Suprapubic skin (tissue), 4 donors: ENCODE measurements around the gene CMYA5. TPM values are rescaled to one million over a fixed set of nuclear protein-coding genes. Genes with fewer than 3 reads are reported as not detected.

Source experiments
- DNase-seq, 2 donors: peaks; one replicate each; pipeline ENCODE4 v3.0.0-alpha.2; 2019; ENCODE audit warnings: low spot score in 2 of 2
- H3K27ac ChIP-seq: fragments of 200-600 bp; sonication (generic); one replicate; pipeline ENCODE4 v1.5.1; 2019
- H3K27me3 ChIP-seq: fragments of 200-600 bp; sonication (generic); one replicate; pipeline ENCODE4 v1.5.1; 2019
- H3K36me3 ChIP-seq: fragments of 200-600 bp; sonication (generic); one replicate; pipeline ENCODE4 v1.5.1; 2019
- H3K4me1 ChIP-seq: fragments of 200-600 bp; sonication (generic); one replicate; pipeline ENCODE4 v1.5.1; 2019
- H3K4me3 ChIP-seq: fragments of 200-600 bp; sonication (generic); one replicate; pipeline ENCODE4 v1.5.1; 2019; ENCODE audit warnings: mild to moderate bottlenecking
- H3K9me3 ChIP-seq: fragments of 200-600 bp; sonication (generic); one replicate; pipeline ENCODE4 v1.5.1; 2019
- EP300 ChIP-seq: sonication (generic); formaldehyde crosslinking; IDR thresholded peaks from one replicate; pipeline ENCODE4 v1.6.1; 2017; ENCODE audit warnings: antibody characterized with exemption
- POLR2A ChIP-seq, 2 donors: fragments of 450-650 bp; IDR thresholded peaks; one replicate each; pipeline ENCODE4 v1.6.1; 2017; ENCODE audit warnings: antibody characterized with exemption in 2 of 2, mild to moderate bottlenecking in 2 of 2, moderate library complexity in 2 of 2
- POLR2AphosphoS5 ChIP-seq, 3 donors: sonication (generic); formaldehyde crosslinking; IDR thresholded peaks; one replicate each; pipeline ENCODE4 v1.6.1; 2017; ENCODE audit warnings: antibody characterized with exemption in 3 of 3
- WGBS: methylation state at CpG from one replicate; pipeline ENCODE4 v1.1.5; 2018; 5-methylcytosine and 5-hydroxymethylcytosine counted together
- total RNA-seq, 4 donors: library from RNA; depleted of rRNA; stranded (reverse); fragments of >200 nt; gene quantifications; one replicate each; pipeline ENCODE4 v1.1.0, GENCODE V29; 2016
- TF ChIP-seq, protein P1 (sequence below), 2 donors: fragments of 200-600 bp in 1 of 2; fragments of 450-650 bp in 1 of 2; sonication (generic) in 1 of 2; IDR thresholded peaks; one replicate each; pipeline ENCODE4 v1.5.1; 2016 to 2019; ENCODE audit warnings: antibody characterized with exemption in 2 of 2, mild to moderate bottlenecking in 1 of 2, moderate library complexity in 1 of 2

CMYA5 gene
- total RNA-seq, result 10 to 100 TPM in 2 of 4 donors, 1 to 10 TPM in 2; 8.1 to 24.9 (median 10.4) TPM

DNA sequence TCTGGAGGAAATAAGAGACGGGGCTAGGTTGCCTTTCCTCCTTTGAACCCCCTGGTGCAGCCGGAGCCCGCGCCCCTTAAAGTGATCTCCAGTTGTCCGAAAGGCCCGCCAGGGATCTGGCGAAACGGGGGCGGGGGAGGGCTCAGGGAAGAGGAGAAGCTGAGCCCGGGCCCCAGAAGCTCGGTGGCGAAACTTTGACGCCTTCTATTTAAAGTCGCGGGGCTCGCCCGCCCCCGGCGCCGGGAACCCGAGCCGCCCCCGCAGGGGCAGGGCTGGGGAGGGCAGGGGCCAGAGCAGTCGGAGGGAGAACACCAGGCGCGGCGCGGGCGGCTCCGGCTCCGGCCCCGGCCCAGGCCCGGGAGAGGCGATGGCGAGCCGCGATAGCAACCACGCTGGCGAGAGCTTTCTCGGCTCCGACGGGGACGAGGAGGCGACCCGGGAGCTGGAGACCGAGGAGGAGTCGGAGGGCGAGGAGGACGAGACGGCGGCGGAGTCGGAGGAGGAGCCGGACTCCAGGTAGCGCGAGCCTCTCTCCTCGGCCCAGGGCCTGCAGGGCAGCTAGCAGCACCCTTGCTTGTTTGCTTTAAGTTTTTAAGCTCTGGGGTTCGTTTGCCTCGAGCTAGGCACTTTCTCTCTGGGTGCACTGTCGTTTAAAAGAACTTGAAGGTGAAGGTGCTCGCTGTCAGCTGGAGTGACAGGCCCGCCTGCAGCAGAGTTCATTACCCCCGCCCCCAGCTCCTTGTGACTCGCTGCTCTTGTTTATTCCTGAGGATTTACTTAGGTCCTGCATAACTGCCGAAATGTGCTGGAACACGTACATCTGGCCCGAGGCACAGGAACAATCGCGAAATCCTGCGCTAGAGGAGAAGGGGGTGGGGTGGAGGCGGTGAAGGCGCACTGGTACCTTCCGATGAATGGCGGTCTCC, at the start of gene CMYA5:
CMYA5 (plus strand) TSS at position 296 of the 926 bp plus-strand sequence; CDS start at position 368, 72 bp downstream.
- Histone ChIP-seq H3K4me3 (peak within 1 kb of the TSS; percentile 53), H3K36me3 (peaks cover 9% of the 10 kb centered on the region), H3K9me3 (no peaks in the 10 kb centered on the region), H3K27me3 (no peaks in the 10 kb centered on the region), H3K4me1 (peaks cover 23% of the 10 kb centered on the region), H3K27ac (peak within 1 kb of the TSS; percentile 67)
- TF ChIP-seq, protein P1, sequence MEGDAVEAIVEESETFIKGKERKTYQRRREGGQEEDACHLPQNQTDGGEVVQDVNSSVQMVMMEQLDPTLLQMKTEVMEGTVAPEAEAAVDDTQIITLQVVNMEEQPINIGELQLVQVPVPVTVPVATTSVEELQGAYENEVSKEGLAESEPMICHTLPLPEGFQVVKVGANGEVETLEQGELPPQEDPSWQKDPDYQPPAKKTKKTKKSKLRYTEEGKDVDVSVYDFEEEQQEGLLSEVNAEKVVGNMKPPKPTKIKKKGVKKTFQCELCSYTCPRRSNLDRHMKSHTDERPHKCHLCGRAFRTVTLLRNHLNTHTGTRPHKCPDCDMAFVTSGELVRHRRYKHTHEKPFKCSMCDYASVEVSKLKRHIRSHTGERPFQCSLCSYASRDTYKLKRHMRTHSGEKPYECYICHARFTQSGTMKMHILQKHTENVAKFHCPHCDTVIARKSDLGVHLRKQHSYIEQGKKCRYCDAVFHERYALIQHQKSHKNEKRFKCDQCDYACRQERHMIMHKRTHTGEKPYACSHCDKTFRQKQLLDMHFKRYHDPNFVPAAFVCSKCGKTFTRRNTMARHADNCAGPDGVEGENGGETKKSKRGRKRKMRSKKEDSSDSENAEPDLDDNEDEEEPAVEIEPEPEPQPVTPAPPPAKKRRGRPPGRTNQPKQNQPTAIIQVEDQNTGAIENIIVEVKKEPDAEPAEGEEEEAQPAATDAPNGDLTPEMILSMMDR (IDR thresholded peaks at IDR 0.05), result no peak
- TF ChIP-seq POLR2A (IDR thresholded peaks at IDR 0.05), result no peak
- 20% methylated on average over 45 of the region's 74 CpGs for WGBS
- peak; percentile 67 to 79 for DNase-seq

DNA sequence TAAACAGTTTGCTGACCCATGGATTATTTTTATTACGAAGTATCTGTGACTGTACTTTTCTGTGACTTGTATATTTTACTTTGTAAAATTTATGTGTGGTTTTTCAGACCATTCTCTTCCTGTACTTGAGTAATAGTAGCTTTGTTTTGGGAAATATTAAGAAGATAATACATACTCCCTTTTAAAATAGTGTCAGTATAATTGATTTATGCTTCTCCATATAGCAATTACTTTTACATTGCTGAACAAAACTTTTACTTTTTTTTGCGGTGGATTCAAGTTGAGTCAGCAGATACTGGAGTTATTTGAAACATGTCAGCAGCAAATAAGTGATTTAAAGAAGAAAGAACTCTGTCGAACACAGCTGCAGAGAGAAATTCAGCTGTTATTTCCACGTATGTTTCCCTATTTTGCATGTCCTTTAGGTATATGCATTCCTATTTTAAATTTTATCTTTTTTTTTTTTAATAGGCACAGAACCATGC, 49.0 kb upstream of the CMYA5 start:
- Histone ChIP-seq H3K27ac (no peak overlapping the region), H3K9me3 (no peaks in the 10 kb centered on the region), H3K4me3 (no peak overlapping the region), H3K27me3 (no peaks in the 10 kb centered on the region), H3K4me1 (no peaks in the 10 kb centered on the region), H3K36me3 (peaks cover 64% of the 10 kb centered on the region)
- DNase-seq, result no peak
- TF ChIP-seq POLR2AphosphoS5 (IDR thresholded peaks at IDR 0.05) (no peak), POLR2A (IDR thresholded peaks at IDR 0.05) (no peak), EP300 (no peak)
- TF ChIP-seq, protein P1 (IDR thresholded peaks at IDR 0.05), result no peak
- WGBS, result 76% methylated on average over 4 of the region's 4 CpGs

DNA sequence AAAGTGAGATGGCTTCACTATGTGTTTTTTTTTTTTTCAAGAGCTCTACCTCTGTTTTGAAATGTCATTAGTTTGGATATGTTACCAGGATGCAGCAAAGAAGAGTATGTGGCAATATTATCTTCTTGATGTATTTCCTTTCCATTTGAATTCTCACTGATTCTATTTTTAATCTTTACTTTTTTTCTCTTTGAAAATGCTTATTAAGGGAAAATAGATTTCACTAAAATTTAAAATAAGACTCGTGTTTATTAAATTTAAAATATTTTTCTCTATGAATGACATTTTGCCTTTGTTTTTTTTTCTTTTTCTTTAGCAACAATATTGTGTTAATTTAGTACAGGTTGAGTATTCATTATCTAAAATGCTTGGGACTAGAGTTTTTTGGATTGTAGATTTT, 48.2 kb upstream of the CMYA5 start:
- TF ChIP-seq, protein P1 (IDR thresholded peaks at IDR 0.05), result no peak
- TF ChIP-seq POLR2A (IDR thresholded peaks at IDR 0.05) (no peak), POLR2AphosphoS5 (IDR thresholded peaks at IDR 0.05) (no peak), EP300 (no peak)
- H3K9me3 ChIP-seq, result no peaks in the 10 kb centered on the region
- peaks cover 71% of the 10 kb centered on the region for H3K36me3 ChIP-seq
- DNase-seq, result no peak
- H3K4me3 ChIP-seq, result no peak overlapping the region
- H3K27me3 ChIP-seq, result no peaks in the 10 kb centered on the region
- 98% methylated on average over 1 of the region's 1 CpG for WGBS
- H3K4me1 ChIP-seq, result no peaks in the 10 kb centered on the region
- no peak overlapping the region for H3K27ac ChIP-seq

DNA sequence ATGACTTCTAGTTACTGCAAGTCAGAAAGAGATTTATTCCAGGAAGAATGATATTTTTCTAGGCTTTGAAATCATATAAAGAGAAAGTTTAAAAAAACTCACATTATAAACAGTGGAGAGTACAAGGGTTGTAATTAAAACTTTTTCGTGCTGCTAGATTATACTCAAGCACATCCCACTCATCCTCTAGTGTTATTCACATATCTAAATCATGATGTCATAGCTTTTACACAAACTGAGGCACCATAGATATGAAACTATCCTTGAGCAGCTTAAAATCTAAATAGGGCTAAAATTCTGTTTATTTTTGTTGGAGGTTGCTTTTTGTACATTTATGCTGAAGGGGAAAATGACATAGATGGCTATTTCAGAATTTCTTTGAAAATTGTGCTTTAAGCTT, 47.4 kb upstream of the CMYA5 start:
- no peak overlapping the region for H3K27ac ChIP-seq
- H3K27me3 ChIP-seq, result no peaks in the 10 kb centered on the region
- no peaks in the 10 kb centered on the region for H3K9me3 ChIP-seq
- H3K4me3 ChIP-seq, result no peak overlapping the region
- 76% methylated on average over 1 of the region's 1 CpG for WGBS
- DNase-seq, result no peak
- H3K36me3 ChIP-seq, result peaks cover 74% of the 10 kb centered on the region
- TF ChIP-seq, protein P1 (IDR thresholded peaks at IDR 0.05), result no peak
- TF ChIP-seq POLR2AphosphoS5 (IDR thresholded peaks at IDR 0.05) (no peak), POLR2A (IDR thresholded peaks at IDR 0.05) (no peak), EP300 (no peak)
- H3K4me1 ChIP-seq, result no peaks in the 10 kb centered on the region

DNA sequence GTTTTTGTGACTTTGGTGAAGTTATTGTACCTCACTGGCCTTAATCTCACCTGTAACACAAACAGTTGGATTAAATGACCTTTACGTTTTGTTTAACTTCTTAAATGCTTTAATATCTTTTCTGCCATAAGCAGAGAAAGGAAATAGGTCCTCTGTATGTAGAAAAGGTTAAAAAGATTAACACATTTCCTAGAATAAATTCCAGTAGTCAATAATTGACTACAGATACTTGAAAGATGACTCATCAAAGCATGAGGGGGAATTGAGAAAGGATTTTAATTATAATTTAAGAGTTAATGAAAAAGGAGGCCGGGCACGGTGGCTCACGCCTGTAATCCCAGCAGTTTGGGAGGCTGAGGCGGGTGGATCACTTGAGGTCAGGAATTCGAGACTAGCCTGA, 35.8 kb upstream of the CMYA5 start:
- H3K27ac ChIP-seq, result no peak overlapping the region
- TF ChIP-seq, protein P1 (IDR thresholded peaks at IDR 0.05), result no peak
- TF ChIP-seq EP300 (no peak), POLR2A (IDR thresholded peaks at IDR 0.05) (no peak), POLR2AphosphoS5 (IDR thresholded peaks at IDR 0.05) (no peak)
- WGBS, result 96% methylated on average over 6 of the region's 6 CpGs
- DNase-seq, result no peak
- H3K9me3 ChIP-seq, result no peaks in the 10 kb centered on the region
- H3K4me1 ChIP-seq, result no peaks in the 10 kb centered on the region
- H3K4me3 ChIP-seq, result no peak overlapping the region
- no peaks in the 10 kb centered on the region for H3K27me3 ChIP-seq
- peaks cover 40% of the 10 kb centered on the region for H3K36me3 ChIP-seq
